ENCODE results near the gene MTHFD1.

The MTHFD1 gene

DNA sequence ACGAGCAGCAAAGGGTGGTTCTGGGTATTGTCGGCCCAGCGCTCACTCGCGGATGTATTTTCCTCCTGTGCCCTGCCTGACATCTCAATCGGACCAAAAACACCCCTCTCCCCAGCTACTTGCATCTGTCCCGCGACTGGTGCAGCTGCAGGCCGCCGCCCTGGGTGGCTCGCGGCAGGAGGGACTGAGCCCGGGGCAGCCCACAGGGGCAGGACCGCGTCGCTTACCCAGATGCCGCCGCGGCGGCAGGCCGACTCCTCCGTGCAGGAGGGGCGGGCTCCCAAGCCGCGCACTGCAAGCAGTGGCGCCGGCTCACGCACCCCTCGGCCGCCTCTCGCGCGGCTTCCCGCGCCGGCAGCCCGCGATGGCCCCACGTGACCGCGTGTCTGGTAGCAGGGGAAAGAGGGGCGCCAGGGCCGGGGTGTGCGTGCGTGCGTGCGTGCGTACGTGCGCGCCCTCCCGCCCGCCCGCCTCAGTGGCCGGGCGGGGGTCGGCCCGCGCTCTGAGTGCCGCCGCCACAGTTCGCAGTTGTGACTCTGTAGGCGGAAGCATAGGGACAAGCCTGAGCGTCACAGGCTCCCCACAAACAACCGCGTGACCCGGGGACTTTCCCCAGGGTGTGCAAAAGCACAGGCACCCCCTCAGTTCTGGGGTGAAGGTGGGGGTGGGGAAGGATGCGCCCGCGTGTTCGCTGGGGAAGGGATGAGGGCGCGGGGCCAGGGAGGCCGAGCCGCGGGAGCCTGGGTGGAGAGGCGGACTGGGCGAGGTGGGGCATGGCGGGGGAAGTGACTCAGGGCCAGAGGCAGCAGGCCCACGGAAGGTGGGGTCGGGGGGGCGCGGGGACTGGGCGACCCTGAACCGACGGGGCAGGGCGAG is 115.5 kb downstream of the MTHFD1 start, which contains the start of gene ZBTB25:
TSS of gene ZBTB25 (minus strand) at position 405 of the 876 bp plus-strand sequence. CDS start 13,305 bp downstream, outside the sequence.
- peaks cover 25 to 29% of the 10 kb centered on the region in 2 donors for H3K4me1 ChIP-seq (ENCODE audit: control insufficient read depth in 2 of 2, insufficient read depth in 2 of 2, low read length in 2 of 2)
- H3K4me3 ChIP-seq (ENCODE audit: low read length in 2 of 2) = peak within 1 kb of the TSS; percentile 77 to 88

DNA sequence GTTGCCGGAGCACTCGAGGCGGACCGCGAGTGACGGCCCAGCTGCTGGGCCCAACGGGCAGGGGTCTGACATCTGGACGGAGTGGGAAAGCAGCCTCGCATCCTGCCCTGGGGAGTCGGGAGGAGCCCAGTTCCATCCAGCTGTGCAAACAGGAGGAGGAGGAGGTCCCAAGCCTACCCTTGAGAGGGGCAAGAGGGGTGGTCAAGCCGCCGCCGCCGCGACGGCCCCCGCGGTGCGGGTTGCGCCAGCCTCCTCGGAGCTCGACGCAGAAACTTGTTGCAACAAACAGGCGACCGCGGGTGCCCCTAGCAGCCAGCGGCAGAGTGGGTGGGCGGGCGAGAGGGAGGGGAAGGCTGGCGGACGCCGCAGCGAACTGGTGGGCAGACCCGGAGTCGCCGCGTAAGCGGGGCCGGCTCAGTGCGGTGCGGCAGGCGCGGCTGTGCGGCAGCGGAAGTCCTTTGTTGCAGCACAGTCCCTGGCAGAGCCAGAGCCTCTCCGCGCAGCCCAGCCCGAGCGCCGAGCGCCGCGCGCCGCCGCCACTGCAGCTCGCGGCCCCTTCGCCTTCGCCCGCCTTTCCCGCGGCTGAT is 116.2 kb downstream of the MTHFD1 start, which contains the start of gene ZBTB1:
TSS of gene ZBTB1 (plus strand) at position 461 of the 587 bp plus-strand sequence. CDS start 16,735 bp downstream, outside the sequence.
- H3K27me3 ChIP-seq (ENCODE audit: control insufficient read depth in 2 of 2, insufficient read depth in 2 of 2, low read length in 2 of 2) = no peaks in the 10 kb centered on the region
- peak within 1 kb of the TSS; percentile 92 to 98 for H3K9ac ChIP-seq (ENCODE audit: low read depth in 1 of 2, low read length in 2 of 2)
- peak within 1 kb of the TSS; percentile 77 to 88 for H3K4me3 ChIP-seq (ENCODE audit: low read length in 2 of 2)
- no peaks in the 10 kb centered on the region for H3K9me3 ChIP-seq (ENCODE audit: control insufficient read depth in 2 of 2, low read length in 2 of 2)
- peaks cover 29 to 30% of the 10 kb centered on the region in 2 donors for H3K4me1 ChIP-seq (ENCODE audit: control insufficient read depth in 2 of 2, insufficient read depth in 2 of 2, low read length in 2 of 2)
- no peaks in the 10 kb centered on the region for H3K36me3 ChIP-seq (ENCODE audit: control insufficient read depth in 2 of 2, insufficient read depth in 2 of 2, low read length in 2 of 2)
- peak within 1 kb of the TSS; percentile 99 to 100 for H3K27ac ChIP-seq (ENCODE audit: low read depth in 2 of 2, low read length in 2 of 2)

More for the DNA sequence above, 115.5 kb downstream of the MTHFD1 start, which contains the start of gene ZBTB25:
- Histone ChIP-seq H3K27me3 (ENCODE audit: control insufficient read depth in 2 of 2, insufficient read depth in 2 of 2, low read length in 2 of 2) (no peaks in the 10 kb centered on the region), H3K27ac (ENCODE audit: low read depth in 2 of 2, low read length in 2 of 2) (peak within 1 kb of the TSS; percentile 99 to 100), H3K9me3 (ENCODE audit: control insufficient read depth in 2 of 2, low read length in 2 of 2) (no peaks in the 10 kb centered on the region), H3K36me3 (ENCODE audit: control insufficient read depth in 2 of 2, insufficient read depth in 2 of 2, low read length in 2 of 2) (no peaks in the 10 kb centered on the region), H3K9ac (ENCODE audit: low read depth in 1 of 2, low read length in 2 of 2) (peak within 1 kb of the TSS; percentile 97 to 98)

DNA sequence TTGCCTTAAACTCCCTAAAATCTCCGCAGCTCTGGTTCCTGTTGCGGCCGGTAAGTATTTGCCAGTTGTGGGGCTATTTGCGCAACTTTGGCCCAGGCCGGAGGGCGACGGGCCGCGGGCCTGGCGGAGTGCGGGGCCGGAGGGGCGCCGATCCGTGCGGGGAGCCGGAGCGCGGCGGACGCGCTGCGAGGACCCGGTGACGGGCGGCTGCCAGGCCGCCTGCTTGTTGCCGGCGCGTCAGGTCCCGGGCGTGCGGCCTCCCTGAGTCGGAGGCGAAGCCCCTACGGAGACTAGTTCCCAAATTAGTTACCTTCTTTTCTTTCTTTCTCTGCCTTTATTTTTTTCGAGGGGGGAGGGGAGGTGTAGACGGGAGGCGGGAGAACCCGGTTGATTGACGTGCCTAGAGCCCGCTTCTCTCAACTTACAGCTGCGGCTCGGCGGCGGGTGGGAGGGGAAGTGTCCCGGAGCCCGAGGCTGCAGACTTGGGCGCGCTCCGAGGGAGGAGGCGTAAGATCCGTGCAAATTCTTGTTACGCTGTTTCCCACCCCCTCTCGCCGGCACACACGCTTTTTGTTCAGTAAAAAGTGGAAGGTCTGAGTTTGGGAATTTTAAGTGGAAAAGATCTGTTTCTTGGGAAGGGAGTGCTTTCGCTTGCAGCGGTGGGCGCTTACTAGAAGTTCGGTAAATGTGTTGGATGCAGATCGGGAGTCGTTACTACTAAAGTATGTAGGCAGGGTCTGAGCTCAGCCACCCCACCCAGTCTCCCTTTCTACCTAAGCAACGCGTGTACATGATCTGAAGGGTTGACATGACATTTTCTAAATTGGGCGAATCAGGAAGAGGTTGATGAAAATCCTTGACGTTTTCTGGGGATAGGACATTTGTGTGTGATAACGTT is 117.0 kb downstream of the MTHFD1 start:
- peaks cover 29 to 30% of the 10 kb centered on the region in 2 donors for H3K4me1 ChIP-seq (ENCODE audit: control insufficient read depth in 2 of 2, insufficient read depth in 2 of 2, low read length in 2 of 2)

DNA sequence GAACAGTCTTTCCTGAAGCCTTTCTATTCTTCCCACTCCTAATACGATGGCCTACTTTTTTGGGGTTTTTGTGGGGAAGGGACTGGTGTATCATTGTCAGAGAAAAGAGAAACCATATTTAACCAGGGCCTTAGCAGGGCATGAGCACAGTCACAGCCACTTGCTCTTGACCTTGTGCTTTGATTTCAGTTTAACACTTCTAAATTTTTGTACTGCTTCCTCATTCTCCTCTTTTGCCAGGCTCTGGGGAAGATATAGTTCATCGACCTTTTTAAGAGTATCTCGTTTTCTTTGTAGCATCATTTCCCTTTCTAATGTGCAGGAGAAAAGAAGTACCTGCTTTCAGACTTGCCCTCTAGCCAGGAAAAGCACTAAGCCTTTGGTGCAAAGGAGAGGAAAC is 118.6 kb downstream of the MTHFD1 start:
- Histone ChIP-seq H3K27ac (ENCODE audit: low read depth in 2 of 2, low read length in 2 of 2) (peak overlapping the region; percentile 7 to 65), H3K9me3 (ENCODE audit: control insufficient read depth in 2 of 2, low read length in 2 of 2) (no peaks in the 10 kb centered on the region), H3K4me1 (ENCODE audit: control insufficient read depth in 2 of 2, insufficient read depth in 2 of 2, low read length in 2 of 2) (peaks cover 27 to 36% of the 10 kb centered on the region in 2 donors), H3K27me3 (ENCODE audit: control insufficient read depth in 2 of 2, insufficient read depth in 2 of 2, low read length in 2 of 2) (no peaks in the 10 kb centered on the region), H3K4me3 (ENCODE audit: low read length in 2 of 2) (peak overlapping the region in 1 of 2 donors; percentile 49), H3K36me3 (ENCODE audit: control insufficient read depth in 2 of 2, insufficient read depth in 2 of 2, low read length in 2 of 2) (no peaks in the 10 kb centered on the region), H3K9ac (ENCODE audit: low read depth in 1 of 2, low read length in 2 of 2) (no peak overlapping the region)

More for the DNA sequence above, 117.0 kb downstream of the MTHFD1 start:
- Histone ChIP-seq H3K36me3 (ENCODE audit: control insufficient read depth in 2 of 2, insufficient read depth in 2 of 2, low read length in 2 of 2) (no peaks in the 10 kb centered on the region), H3K4me3 (ENCODE audit: low read length in 2 of 2) (peak overlapping the region; percentile 77 to 88), H3K9me3 (ENCODE audit: control insufficient read depth in 2 of 2, low read length in 2 of 2) (no peaks in the 10 kb centered on the region), H3K9ac (ENCODE audit: low read depth in 1 of 2, low read length in 2 of 2) (peak overlapping the region; percentile 92 to 98), H3K27ac (ENCODE audit: low read depth in 2 of 2, low read length in 2 of 2) (peak overlapping the region; percentile 99 to 100), H3K27me3 (ENCODE audit: control insufficient read depth in 2 of 2, insufficient read depth in 2 of 2, low read length in 2 of 2) (no peaks in the 10 kb centered on the region)

DNA sequence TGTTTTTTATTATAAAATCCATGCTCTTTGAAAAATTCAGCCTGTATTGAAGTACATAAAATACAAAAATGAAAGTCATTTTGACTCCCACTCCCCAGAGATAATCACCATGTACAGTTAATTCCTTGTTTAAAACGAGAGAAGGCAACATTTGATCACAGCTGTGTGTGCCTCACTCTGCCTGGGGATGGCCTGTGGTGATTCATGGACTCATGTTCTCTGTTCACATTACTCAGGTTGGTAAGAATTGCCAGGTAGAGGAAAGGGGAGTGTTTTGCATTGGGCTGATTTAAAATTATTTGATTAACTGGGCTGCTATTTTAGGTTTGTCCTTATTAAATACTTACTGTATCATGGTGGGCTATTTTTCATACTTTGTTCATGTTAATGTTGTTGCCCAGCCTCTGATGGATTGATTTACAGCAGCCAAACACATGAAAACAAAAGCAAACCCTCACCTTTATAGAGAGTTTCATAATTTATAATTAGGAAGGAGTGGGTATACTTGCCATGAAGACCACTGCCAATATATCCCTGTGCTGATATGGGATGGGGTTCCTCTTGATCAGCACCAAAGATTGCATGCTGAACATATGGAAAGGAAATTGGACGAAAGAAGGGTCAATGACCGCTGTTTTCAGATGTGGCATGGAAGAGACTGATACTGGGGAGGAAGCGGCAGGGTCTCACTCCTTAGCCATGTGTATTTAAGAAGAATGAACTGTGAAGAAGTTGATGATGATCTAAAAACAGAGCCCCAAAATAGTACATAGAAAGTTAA is 119.4 kb downstream of the MTHFD1 start:
- Histone ChIP-seq H3K9ac (ENCODE audit: low read depth in 1 of 2, low read length in 2 of 2) (peak overlapping the region in 1 of 2 donors; percentile 1), H3K4me1 (ENCODE audit: control insufficient read depth in 2 of 2, insufficient read depth in 2 of 2, low read length in 2 of 2) (peaks cover 18 to 27% of the 10 kb centered on the region in 2 donors), H3K36me3 (ENCODE audit: control insufficient read depth in 2 of 2, insufficient read depth in 2 of 2, low read length in 2 of 2) (no peaks in the 10 kb centered on the region), H3K27ac (ENCODE audit: low read depth in 2 of 2, low read length in 2 of 2) (peak overlapping the region in 1 of 2 donors; percentile 35), H3K4me3 (ENCODE audit: low read length in 2 of 2) (peak overlapping the region in 1 of 2 donors; percentile 49), H3K9me3 (ENCODE audit: control insufficient read depth in 2 of 2, low read length in 2 of 2) (no peaks in the 10 kb centered on the region), H3K27me3 (ENCODE audit: control insufficient read depth in 2 of 2, insufficient read depth in 2 of 2, low read length in 2 of 2) (no peaks in the 10 kb centered on the region)

DNA sequence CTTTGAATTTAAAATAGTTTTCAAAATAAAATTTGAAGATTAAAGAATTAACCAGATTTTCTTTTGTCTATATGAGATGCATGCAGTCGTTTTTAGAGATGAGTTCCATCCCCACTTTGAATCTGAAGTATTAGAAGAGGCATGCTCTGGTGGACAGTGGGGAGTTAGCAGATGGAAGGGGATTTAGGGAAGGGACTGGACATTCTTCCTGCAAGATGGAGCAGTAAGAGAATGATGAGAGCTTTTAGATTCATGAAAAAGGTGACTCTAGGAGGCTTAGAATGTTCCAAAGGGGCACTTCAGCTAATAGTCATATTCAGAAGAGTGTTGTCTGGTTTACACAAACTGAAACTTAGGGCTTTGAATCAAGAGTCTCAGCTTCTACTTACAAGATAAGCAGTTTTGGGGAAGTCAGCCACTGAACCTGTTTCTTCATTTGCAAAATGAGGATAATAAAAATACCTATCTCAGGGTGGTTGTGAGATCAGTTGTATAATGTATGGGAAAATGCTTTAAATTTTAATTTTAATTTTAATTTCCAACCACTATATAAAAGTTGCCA is 120.1 kb downstream of the MTHFD1 start:
- no peak overlapping the region for H3K27ac ChIP-seq (ENCODE audit: low read depth in 2 of 2, low read length in 2 of 2)
- no peak overlapping the region for H3K9ac ChIP-seq (ENCODE audit: low read depth in 1 of 2, low read length in 2 of 2)
- peaks cover 14 to 26% of the 10 kb centered on the region in 2 donors for H3K4me1 ChIP-seq (ENCODE audit: control insufficient read depth in 2 of 2, insufficient read depth in 2 of 2, low read length in 2 of 2)
- H3K4me3 ChIP-seq (ENCODE audit: low read length in 2 of 2) = no peak overlapping the region
- H3K36me3 ChIP-seq (ENCODE audit: control insufficient read depth in 2 of 2, insufficient read depth in 2 of 2, low read length in 2 of 2) = no peaks in the 10 kb centered on the region
- H3K27me3 ChIP-seq (ENCODE audit: control insufficient read depth in 2 of 2, insufficient read depth in 2 of 2, low read length in 2 of 2) = no peaks in the 10 kb centered on the region
- no peaks in the 10 kb centered on the region for H3K9me3 ChIP-seq (ENCODE audit: control insufficient read depth in 2 of 2, low read length in 2 of 2)

DNA sequence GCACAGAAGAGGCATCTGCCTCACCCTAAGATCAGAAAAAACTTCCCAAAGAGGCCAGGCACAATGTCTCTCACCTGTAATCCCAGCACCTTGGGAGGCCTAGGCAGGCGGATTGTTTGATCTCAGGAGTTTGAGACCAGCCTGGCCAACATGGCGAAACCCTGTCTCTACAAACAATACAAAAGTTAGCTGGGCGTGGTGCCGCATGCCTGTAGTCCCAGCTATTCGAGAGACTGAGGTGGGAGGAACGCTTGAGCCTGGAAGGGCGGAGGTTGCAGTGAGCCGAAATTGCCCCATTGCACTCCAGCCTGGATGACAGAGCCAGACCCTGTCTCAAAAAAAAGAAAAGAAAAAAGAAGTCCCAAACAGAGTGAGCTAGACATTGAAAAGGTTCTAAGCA is 120.9 kb downstream of the MTHFD1 start:
- Histone ChIP-seq H3K9ac (ENCODE audit: low read depth in 1 of 2, low read length in 2 of 2) (no peak overlapping the region), H3K4me3 (ENCODE audit: low read length in 2 of 2) (no peak overlapping the region), H3K27ac (ENCODE audit: low read depth in 2 of 2, low read length in 2 of 2) (no peak overlapping the region), H3K27me3 (ENCODE audit: control insufficient read depth in 2 of 2, insufficient read depth in 2 of 2, low read length in 2 of 2) (no peaks in the 10 kb centered on the region), H3K9me3 (ENCODE audit: control insufficient read depth in 2 of 2, low read length in 2 of 2) (no peaks in the 10 kb centered on the region), H3K36me3 (ENCODE audit: control insufficient read depth in 2 of 2, insufficient read depth in 2 of 2, low read length in 2 of 2) (no peaks in the 10 kb centered on the region), H3K4me1 (ENCODE audit: control insufficient read depth in 2 of 2, insufficient read depth in 2 of 2, low read length in 2 of 2) (peaks cover 14 to 26% of the 10 kb centered on the region in 2 donors)

All from mucosa of rectum (tissue), 2 donors.